DND-41 (cell line): ENCODE data around the gene ARID3C.

ENCODE experiments used
- ATAC-seq: fragments of 200-7000 bp; cut with Tn5 transposase; 3 replicates; pipeline ENCODE4 v1.9.1; 2021; ENCODE audit warnings: low read depth; ENCODE audit not compliant: insufficient read depth
- DNase-seq: peaks from one replicate; pipeline ENCODE4 v3.0.0-alpha.2; 2020
- H2AFZ ChIP-seq: 2 replicates; pipeline ENCODE4 v1.6.0; 2012; ENCODE audit warnings: low read depth, low read length
- H3K27ac ChIP-seq: 2 replicates; pipeline ENCODE4 v1.5.1; 2012; ENCODE audit warnings: low read length, inconsistent platforms
- H3K27me3 ChIP-seq: fragments of 200-600 bp; sonication (generic); 2 replicates; pipeline ENCODE4 v1.6.0; 2012; ENCODE audit warnings: low read length, mild to moderate bottlenecking, inconsistent platforms; ENCODE audit not compliant: insufficient read depth, poor library complexity
- H3K36me3 ChIP-seq: 2 replicates; pipeline ENCODE4 v1.5.1; 2012; ENCODE audit warnings: low read length, inconsistent platforms; ENCODE audit not compliant: insufficient read depth
- H3K4me1 ChIP-seq: 2 replicates; pipeline ENCODE4 v1.5.1; 2012; ENCODE audit warnings: mild to moderate bottlenecking, low read length; ENCODE audit not compliant: insufficient read depth
- H3K4me2 ChIP-seq: 2 replicates; pipeline ENCODE4 v1.6.0; 2012; ENCODE audit warnings: mild to moderate bottlenecking, moderate library complexity, low read length, inconsistent platforms; ENCODE audit not compliant: insufficient read depth
- H3K4me3 ChIP-seq, 2 experiments: fragments of 200-600 bp in 1 of 2; shearing (Covaris generic) in 1 of 2; 2 replicates each; pipeline ENCODE4 v1.5.1; 2012 to 2016; ENCODE audit warnings: inconsistent platforms in 2 of 2, low read length in 2 of 2, mild to moderate bottlenecking in 2 of 2, low read depth in 1 of 2, moderate library complexity in 1 of 2
- H3K79me2 ChIP-seq: 2 replicates; pipeline ENCODE4 v1.6.0; 2012; ENCODE audit warnings: low read length, inconsistent platforms; ENCODE audit not compliant: insufficient read depth
- H3K9ac ChIP-seq: 2 replicates; pipeline ENCODE4 v1.6.0; 2012; ENCODE audit warnings: low read depth, mild to moderate bottlenecking, inconsistent platforms, low read length, moderate library complexity
- H3K9me3 ChIP-seq: 2 replicates; pipeline ENCODE4 v1.5.1; 2012; ENCODE audit warnings: low read length, moderate library complexity, mild to moderate bottlenecking, inconsistent platforms; ENCODE audit not compliant: insufficient read depth, severe bottlenecking
- H4K20me1 ChIP-seq: 2 replicates; pipeline ENCODE4 v1.6.0; 2012; ENCODE audit warnings: low read length; ENCODE audit not compliant: insufficient read depth
- EZH2 ChIP-seq: IDR thresholded peaks from 3 replicates; pipeline ENCODE4 v1.6.1; 2012; ENCODE audit warnings: borderline replicate concordance, low read depth, mild to moderate bottlenecking, moderate library complexity, low read length, inconsistent platforms; ENCODE audit not compliant: severe bottlenecking
- TF ChIP-seq, protein P1 (sequence below): IDR thresholded peaks from 2 replicates; pipeline ENCODE4 v1.5.1; 2012; ENCODE audit warnings: borderline replicate concordance, low read length, moderate library complexity, mild to moderate bottlenecking; ENCODE audit not compliant: poor library complexity, severe bottlenecking; ENCODE audit errors: extremely low read depth

Gene ARID3C

DNA sequence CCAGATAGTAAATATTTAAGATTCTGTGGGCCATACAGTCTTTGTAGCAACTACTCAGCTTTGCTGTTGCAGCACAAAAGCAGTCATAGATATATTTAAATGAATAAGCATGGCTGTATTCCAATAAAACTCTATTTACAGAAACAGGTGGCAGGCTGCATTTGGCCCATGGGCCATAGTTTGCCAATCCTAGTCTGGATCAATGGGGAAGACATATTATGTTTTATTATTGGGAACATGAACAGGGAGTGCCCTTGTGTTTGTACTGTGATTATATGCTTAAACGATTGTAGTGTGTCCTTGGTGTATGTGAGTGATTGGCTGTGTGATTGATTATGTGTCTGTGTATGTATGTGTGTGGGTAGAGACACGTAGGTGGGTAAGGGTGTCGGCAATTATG, 45.6 kb upstream of the ARID3C start:
- Histone ChIP-seq H3K79me2 (no peaks in the 10 kb centered on the region), H3K27me3 (peaks cover 3% of the 10 kb centered on the region), H3K36me3 (no peaks in the 10 kb centered on the region), H3K9me3 (no peaks in the 10 kb centered on the region), H3K4me2 (no peak overlapping the region), H4K20me1 (no peaks in the 10 kb centered on the region), H2AFZ (no peak overlapping the region), H3K27ac (no peak overlapping the region), H3K9ac (no peak overlapping the region), H3K4me3 (no peak overlapping the region), H3K4me1 (no peaks in the 10 kb centered on the region)
- TF ChIP-seq, protein P1, sequence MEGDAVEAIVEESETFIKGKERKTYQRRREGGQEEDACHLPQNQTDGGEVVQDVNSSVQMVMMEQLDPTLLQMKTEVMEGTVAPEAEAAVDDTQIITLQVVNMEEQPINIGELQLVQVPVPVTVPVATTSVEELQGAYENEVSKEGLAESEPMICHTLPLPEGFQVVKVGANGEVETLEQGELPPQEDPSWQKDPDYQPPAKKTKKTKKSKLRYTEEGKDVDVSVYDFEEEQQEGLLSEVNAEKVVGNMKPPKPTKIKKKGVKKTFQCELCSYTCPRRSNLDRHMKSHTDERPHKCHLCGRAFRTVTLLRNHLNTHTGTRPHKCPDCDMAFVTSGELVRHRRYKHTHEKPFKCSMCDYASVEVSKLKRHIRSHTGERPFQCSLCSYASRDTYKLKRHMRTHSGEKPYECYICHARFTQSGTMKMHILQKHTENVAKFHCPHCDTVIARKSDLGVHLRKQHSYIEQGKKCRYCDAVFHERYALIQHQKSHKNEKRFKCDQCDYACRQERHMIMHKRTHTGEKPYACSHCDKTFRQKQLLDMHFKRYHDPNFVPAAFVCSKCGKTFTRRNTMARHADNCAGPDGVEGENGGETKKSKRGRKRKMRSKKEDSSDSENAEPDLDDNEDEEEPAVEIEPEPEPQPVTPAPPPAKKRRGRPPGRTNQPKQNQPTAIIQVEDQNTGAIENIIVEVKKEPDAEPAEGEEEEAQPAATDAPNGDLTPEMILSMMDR = no peak
- no peak for TF ChIP-seq EZH2
- ATAC-seq = no peak
- no peak for DNase-seq

DNA sequence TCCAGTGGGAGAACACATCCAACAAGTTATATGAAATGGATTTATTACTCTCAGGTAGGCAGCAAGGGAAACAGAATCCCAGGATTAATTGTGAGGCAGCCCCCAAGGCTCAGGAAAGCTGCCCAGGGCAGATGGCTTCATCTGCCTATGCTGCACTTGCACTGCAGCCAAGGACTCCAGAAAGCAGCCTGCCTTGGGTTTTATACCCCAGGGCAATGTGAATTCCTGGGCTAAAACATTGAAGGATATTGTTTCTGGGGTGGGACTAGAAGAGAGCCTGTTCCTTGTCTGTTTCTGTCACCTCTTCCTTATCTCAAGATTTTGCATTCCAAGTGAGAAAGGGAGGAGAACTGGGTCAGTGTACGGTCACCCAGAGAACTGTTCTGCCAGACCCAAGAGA, 42.4 kb upstream of the ARID3C start:
- H3K36me3 ChIP-seq = no peaks in the 10 kb centered on the region
- no peaks in the 10 kb centered on the region for H4K20me1 ChIP-seq
- H2AFZ ChIP-seq = no peak overlapping the region
- no peaks in the 10 kb centered on the region for H3K9me3 ChIP-seq
- no peak overlapping the region for H3K4me3 ChIP-seq
- no peak overlapping the region for H3K27ac ChIP-seq
- ATAC-seq = no peak
- H3K4me2 ChIP-seq = no peak overlapping the region
- no peaks in the 10 kb centered on the region for H3K4me1 ChIP-seq
- H3K9ac ChIP-seq = no peak overlapping the region
- no peak for DNase-seq
- TF ChIP-seq, protein P1 = no peak
- no peak for TF ChIP-seq EZH2
- H3K79me2 ChIP-seq = no peaks in the 10 kb centered on the region
- peaks cover 6% of the 10 kb centered on the region for H3K27me3 ChIP-seq

DNA sequence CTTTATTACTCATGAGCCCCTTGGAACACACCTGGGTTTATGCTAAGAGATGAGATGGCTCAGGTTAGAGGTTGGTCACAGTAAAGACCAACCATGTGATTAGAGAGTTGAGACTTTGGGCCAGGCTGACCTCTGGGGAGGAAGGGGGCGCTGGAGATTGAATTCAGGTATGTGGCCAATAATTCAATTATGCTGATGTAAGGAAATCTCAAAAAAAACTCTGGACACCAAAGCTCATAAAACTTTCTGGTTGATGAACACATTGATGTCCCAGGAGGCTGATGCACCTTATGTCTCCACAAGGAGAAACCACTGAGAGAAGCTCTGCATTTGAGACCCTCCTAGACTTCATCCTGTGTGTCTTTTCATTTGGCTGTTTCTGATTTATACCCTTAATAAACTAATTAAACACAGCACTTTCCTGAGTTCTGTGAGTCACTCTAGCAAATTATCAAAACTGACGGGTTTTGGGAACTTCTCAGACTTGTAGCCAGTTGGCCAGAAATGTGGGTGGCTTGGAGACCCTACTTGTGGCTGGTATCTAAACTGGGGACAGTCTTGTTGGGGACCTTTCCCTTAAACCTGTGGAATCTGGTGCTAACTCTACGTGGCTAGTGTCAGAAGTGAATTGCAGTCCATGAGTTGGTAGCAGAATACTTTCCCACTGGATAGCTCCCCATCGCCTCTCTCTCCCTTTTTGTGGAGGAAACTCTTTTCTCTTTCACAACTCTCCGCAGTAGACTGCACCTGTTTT, 41.1 kb upstream of the ARID3C start:
- no peak overlapping the region for H3K4me2 ChIP-seq
- H3K4me1 ChIP-seq = no peaks in the 10 kb centered on the region
- no peaks in the 10 kb centered on the region for H3K79me2 ChIP-seq
- H3K27ac ChIP-seq = no peak overlapping the region
- ATAC-seq = no peak
- no peak for DNase-seq
- TF ChIP-seq EZH2 = no peak
- TF ChIP-seq, protein P1 = no peak
- no peaks in the 10 kb centered on the region for H4K20me1 ChIP-seq
- H2AFZ ChIP-seq = no peak overlapping the region
- no peaks in the 10 kb centered on the region for H3K9me3 ChIP-seq
- no peaks in the 10 kb centered on the region for H3K36me3 ChIP-seq
- peaks cover 6% of the 10 kb centered on the region for H3K27me3 ChIP-seq
- no peak overlapping the region for H3K9ac ChIP-seq
- no peak overlapping the region for H3K4me3 ChIP-seq
